Mesothelial cell of epicardium (in vitro differentiated cells): Measurements from ENCODE around the gene SCFD2. TPM values are rescaled to one million over a fixed set of nuclear protein-coding genes. Genes with fewer than 3 reads are reported as not detected.
"Not testable (repeated sequence)": the region's sequence is repeated elsewhere in the genome, so short reads cannot be mapped to it uniquely, and the experiment has no call there.

Experiments
- DNase-seq, 2 experiments: peaks; one replicate each; pipeline ENCODE4 v3.0.0; 2021; ENCODE audit warnings: low spot score in 2 of 2; ENCODE audit not compliant: unreplicated experiment in 2 of 2
- H3K27ac Mint-ChIP-seq: 2 replicates; pipeline ENCODE4 v1.8.0; 2021; ENCODE audit warnings: mixed read lengths
- H3K27me3 Mint-ChIP-seq: 2 replicates; pipeline ENCODE4 v1.8.0; 2021; ENCODE audit warnings: low read depth, mixed read lengths
- H3K36me3 Mint-ChIP-seq: 2 replicates; pipeline ENCODE4 v1.8.0; 2021; ENCODE audit warnings: mixed read lengths
- H3K4me1 Mint-ChIP-seq: 2 replicates; pipeline ENCODE4 v1.8.0; 2021; ENCODE audit warnings: mixed read lengths
- H3K4me3 Mint-ChIP-seq: 2 replicates; pipeline ENCODE4 v1.8.0; 2021; ENCODE audit warnings: mild to moderate bottlenecking, moderate library complexity, mixed read lengths
- H3K9me3 Mint-ChIP-seq: 2 replicates; pipeline ENCODE4 v1.8.0; 2021; ENCODE audit warnings: mixed read lengths
- total RNA-seq: library from RNA; stranded (reverse); gene quantifications from 3 replicates; pipeline ENCODE4 v1.2.1, GENCODE V29; 2021
- TF ChIP-seq, protein P1 (sequence below): fragments of 200-600 bp; sonication (generic); IDR thresholded peaks from one replicate; pipeline ENCODE4 v1.5.0; 2021; ENCODE audit warnings: antibody characterized with exemption; ENCODE audit not compliant: unreplicated experiment

The SCFD2 gene
- total RNA-seq, 1 donor from 2014 or later = 15.6 TPM

DNA sequence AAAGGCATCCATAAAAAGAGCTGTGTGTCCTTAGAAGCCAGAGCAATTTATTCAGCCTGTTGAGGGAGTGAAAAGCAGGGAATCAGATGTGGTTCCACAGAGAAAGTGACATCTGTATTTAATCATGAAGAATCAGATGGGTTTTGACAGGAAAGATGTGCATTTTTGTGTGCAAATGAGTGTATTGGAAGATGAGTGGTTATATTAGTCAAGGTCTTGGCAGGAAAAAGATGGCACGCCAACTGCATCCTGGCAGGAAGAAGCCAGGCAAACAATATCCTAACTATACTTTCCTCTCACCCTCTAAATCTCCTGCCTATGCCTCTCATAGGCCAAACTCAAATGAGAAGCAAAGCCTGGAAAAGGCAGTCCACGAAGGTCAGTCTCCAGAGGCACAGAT lies 59.1 kb downstream of the SCFD2 start:
- no peak for DNase-seq
- TF ChIP-seq, protein P1, sequence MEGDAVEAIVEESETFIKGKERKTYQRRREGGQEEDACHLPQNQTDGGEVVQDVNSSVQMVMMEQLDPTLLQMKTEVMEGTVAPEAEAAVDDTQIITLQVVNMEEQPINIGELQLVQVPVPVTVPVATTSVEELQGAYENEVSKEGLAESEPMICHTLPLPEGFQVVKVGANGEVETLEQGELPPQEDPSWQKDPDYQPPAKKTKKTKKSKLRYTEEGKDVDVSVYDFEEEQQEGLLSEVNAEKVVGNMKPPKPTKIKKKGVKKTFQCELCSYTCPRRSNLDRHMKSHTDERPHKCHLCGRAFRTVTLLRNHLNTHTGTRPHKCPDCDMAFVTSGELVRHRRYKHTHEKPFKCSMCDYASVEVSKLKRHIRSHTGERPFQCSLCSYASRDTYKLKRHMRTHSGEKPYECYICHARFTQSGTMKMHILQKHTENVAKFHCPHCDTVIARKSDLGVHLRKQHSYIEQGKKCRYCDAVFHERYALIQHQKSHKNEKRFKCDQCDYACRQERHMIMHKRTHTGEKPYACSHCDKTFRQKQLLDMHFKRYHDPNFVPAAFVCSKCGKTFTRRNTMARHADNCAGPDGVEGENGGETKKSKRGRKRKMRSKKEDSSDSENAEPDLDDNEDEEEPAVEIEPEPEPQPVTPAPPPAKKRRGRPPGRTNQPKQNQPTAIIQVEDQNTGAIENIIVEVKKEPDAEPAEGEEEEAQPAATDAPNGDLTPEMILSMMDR = no peak
- Mint-ChIP-seq H3K4me1 (no peaks in the 10 kb centered on the region), H3K27me3 (no peaks in the 10 kb centered on the region), H3K9me3 (peaks cover 14% of the 10 kb centered on the region), H3K36me3 (peaks cover 13% of the 10 kb centered on the region), H3K27ac (no peak overlapping the region), H3K4me3 (no peak overlapping the region)

DNA sequence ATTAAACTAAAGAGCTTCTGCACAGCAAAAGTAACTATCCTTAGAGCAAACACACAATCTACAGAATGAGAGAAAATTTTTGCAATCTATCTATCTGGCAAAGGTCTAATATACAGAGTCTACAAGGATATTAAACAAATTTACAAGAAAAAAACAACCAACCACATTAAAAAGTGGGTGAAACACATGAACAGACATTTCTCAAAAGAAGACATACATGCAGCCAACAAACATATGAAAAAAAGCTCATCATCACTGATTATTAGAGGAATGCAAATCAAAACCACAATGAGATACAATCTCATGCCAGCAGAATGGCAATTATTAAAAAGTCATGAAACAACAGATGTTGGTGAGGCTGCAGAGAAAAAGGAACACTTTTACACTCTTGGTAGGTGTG lies 73.7 kb downstream of the SCFD2 start:
- not testable (repeated sequence) for DNase-seq, H3K27me3 Mint-ChIP-seq, H3K4me3 Mint-ChIP-seq, H3K27ac Mint-ChIP-seq, H3K4me1 Mint-ChIP-seq
- peaks cover 22% of the 10 kb centered on the region for H3K36me3 Mint-ChIP-seq
- peaks cover 75% of the 10 kb centered on the region for H3K9me3 Mint-ChIP-seq

DNA sequence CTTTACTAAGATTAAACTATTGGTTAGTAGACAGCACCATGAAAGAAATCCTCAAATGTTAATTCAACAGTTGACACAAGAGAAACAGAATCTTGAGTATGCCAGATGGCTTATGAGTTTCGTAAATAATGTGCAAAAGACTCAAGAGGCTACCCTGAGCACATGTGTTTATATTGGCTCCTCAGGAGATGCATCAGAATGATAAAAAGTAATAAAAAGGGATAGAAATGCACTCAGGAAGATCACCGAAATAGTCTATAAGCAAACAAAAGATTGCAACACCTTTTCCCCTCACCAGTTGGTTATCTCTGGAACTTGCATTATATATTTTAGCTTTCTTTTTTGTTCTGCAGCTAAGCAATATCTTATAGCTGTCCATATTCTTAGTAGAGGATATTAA lies 84.4 kb downstream of the SCFD2 start:
- peaks cover 2% of the 10 kb centered on the region for H3K4me1 Mint-ChIP-seq
- no peaks in the 10 kb centered on the region for H3K9me3 Mint-ChIP-seq
- TF ChIP-seq, protein P1 = no peak
- H3K4me3 Mint-ChIP-seq = no peak overlapping the region
- no peak for DNase-seq
- no peak overlapping the region for H3K27ac Mint-ChIP-seq
- H3K36me3 Mint-ChIP-seq = no peaks in the 10 kb centered on the region
- H3K27me3 Mint-ChIP-seq = no peaks in the 10 kb centered on the region

DNA sequence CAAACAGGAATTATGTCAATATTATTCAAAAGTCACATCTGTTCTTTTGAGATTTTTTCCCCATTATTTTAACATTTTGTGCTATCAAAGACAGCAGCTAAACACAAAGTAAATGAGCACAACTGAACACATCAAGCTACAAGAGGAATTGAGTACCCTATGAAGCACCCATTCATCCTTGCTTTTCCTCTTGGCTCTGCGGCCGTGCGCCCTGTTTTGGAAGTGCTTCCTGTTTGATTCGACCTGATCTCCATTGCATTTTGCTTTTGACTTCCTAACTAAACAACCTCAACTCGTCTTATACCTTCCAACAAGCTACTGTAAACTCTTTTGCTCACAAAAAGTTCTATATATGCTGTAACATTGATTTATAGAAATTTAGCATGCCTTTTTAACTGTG lies 85.0 kb downstream of the SCFD2 start:
- H3K36me3 Mint-ChIP-seq = no peaks in the 10 kb centered on the region
- H3K27ac Mint-ChIP-seq = no peak overlapping the region
- TF ChIP-seq, protein P1 = no peak
- DNase-seq = no peak
- H3K9me3 Mint-ChIP-seq = no peaks in the 10 kb centered on the region
- H3K27me3 Mint-ChIP-seq = no peaks in the 10 kb centered on the region
- peaks cover 2% of the 10 kb centered on the region for H3K4me1 Mint-ChIP-seq
- no peak overlapping the region for H3K4me3 Mint-ChIP-seq

DNA sequence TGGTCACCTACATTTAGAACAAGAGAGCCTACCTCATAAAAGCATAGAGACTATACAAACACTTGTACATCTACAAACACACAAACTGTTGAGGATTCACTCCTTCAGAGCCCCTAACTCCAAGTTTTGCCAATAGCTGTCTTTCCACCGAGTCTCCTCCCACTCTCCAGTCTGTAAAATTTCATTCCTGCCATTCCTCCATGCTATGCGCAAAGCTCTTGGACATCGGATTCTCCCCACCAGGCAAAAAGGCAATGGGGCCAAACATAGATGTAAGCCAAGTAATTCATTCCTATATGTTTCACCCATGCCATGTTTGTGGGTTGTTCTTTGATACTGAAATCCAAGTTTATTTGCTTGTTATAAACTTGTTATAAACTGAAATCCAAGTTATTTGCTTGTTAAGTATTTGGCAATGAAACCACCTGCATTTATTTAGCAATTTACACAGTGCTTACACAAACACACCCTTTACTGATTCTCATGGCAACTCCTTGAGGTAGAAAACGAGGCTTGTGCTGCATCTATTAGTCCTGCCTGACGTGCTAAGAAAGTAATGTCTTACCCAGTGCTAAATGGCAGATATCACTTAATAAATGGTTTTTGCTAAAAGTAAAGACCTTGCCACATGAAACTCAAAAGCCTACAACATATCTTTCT lies 91.1 kb downstream of the SCFD2 start:
- Mint-ChIP-seq H3K4me1 (no peaks in the 10 kb centered on the region), H3K27ac (no peak overlapping the region), H3K9me3 (no peaks in the 10 kb centered on the region), H3K36me3 (no peaks in the 10 kb centered on the region), H3K4me3 (no peak overlapping the region), H3K27me3 (no peaks in the 10 kb centered on the region)
- TF ChIP-seq, protein P1 = no peak
- DNase-seq = no peak

DNA sequence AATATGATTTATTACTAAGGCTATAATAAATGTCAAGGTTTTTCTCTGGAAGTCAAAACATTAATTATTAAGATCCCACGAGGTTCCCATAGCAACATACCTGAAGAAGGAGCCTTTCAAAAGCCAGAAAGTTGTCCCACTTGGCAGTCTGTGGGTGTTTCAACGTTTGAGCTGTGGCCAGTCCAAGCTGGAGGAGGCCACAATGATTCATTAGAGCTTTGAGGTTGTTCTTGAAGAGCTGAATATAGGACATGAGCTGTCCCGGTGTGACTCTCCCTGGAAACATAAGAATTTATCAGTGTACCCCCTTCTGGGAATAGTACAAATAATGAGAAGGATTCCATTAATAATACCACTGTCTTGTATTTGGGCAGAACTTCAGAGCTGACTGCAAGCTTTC lies 92.1 kb downstream of the SCFD2 start:
- H3K27ac Mint-ChIP-seq = no peak overlapping the region
- DNase-seq = no peak
- TF ChIP-seq, protein P1 = no peak

More for the DNA sequence above, 92.1 kb downstream of the SCFD2 start:
- H3K27me3 Mint-ChIP-seq = no peaks in the 10 kb centered on the region
- H3K36me3 Mint-ChIP-seq = no peaks in the 10 kb centered on the region
- no peak overlapping the region for H3K4me3 Mint-ChIP-seq
- no peaks in the 10 kb centered on the region for H3K4me1 Mint-ChIP-seq
- no peaks in the 10 kb centered on the region for H3K9me3 Mint-ChIP-seq
